B cell (primary cell): ENCODE results near the gene NOS1. TPM values are rescaled to one million over a fixed set of nuclear protein-coding genes. Genes with fewer than 3 reads are reported as not detected.

ENCODE experiments used
- ATAC-seq: fragments of 200-7000 bp; cut with Tn5 transposase; one replicate; pipeline ENCODE4 v1.10.0; 2021; ENCODE audit warnings: low read depth, mild to moderate bottlenecking, moderate number of reproducible peaks, moderate library complexity
- CTCF ChIA-PET: fragments of 350-600 bp; sonication (Branson Sonifier 250); formaldehyde crosslinking; loops from one replicate; lab custom pipeline; 2021; ENCODE audit warnings: antibody characterized with exemption, inconsistent platforms; lab: Charles Lee
- POLR2A ChIA-PET: fragments of 350-600 bp; sonication (Branson Sonifier 250); formaldehyde crosslinking; loops from one replicate; lab custom pipeline; 2021; ENCODE audit warnings: antibody characterized with exemption; lab: Charles Lee
- DNase-seq: peaks from one replicate; pipeline ENCODE4 v3.0.0; 2013
- H2AFZ ChIP-seq: 2 replicates; pipeline ENCODE4 v1.6.1; 2012; ENCODE audit warnings: mild to moderate bottlenecking, low read depth, low read length; ENCODE audit not compliant: insufficient read depth, poor library complexity, severe bottlenecking
- H3K27ac ChIP-seq, 2 donors: 1 replicate in 1 of 2; 2 replicates in 1 of 2; pipeline ENCODE4 v1.5.1; 2012 to 2013; ENCODE audit warnings: low read length in 2 of 2, mild to moderate bottlenecking in 2 of 2, moderate library complexity in 1 of 2
- H3K27me3 ChIP-seq, 4 experiments: fragments of 200-600 bp in 1 of 4; sonication (generic) in 1 of 4; replicated peaks in 1 of 4; 1 replicate in 2 of 4; 2 replicates in 2 of 4; pipeline versions ENCODE4 v1.6.1 to v1.7.0; 2013 to 2016; ENCODE audit warnings: low read length in 3 of 4, mild to moderate bottlenecking in 2 of 4, mixed read lengths in 1 of 4, moderate library complexity in 1 of 4; ENCODE audit not compliant: insufficient read depth in 4 of 4, control insufficient read depth in 3 of 4; ENCODE audit errors: control extremely low read depth in 1 of 4
- H3K36me3 ChIP-seq, 2 experiments: replicated peaks in 1 of 2; 1 replicate in 1 of 2; 2 replicates in 1 of 2; pipeline versions ENCODE4 v1.6.1 to v1.7.1; 2013; ENCODE audit warnings: low read length in 1 of 2; ENCODE audit not compliant: insufficient read depth in 2 of 2, control insufficient read depth in 1 of 2; ENCODE audit errors: control extremely low read depth in 1 of 2, extremely low read depth in 1 of 2
- H3K4me1 ChIP-seq, 2 donors: fragments of 200-600 bp in 1 of 2; sonication (generic) in 1 of 2; 1 replicate in 1 of 2; 2 replicates in 1 of 2; pipeline versions ENCODE4 v1.5.1 to v1.6.1; 2013 to 2017; ENCODE audit warnings: low read length in 2 of 2; ENCODE audit not compliant: control insufficient read depth in 2 of 2, insufficient read depth in 2 of 2
- H3K4me2 ChIP-seq: replicated peaks from 2 replicates; pipeline ENCODE3; 2012; ENCODE audit warnings: mild to moderate bottlenecking, low read depth, low read length; ENCODE audit not compliant: poor library complexity, severe bottlenecking
- H3K4me3 ChIP-seq, 5 experiments: fragments of 200-600 bp in 1 of 5; sonication (generic) in 1 of 5; 1 replicate in 3 of 5; 2 replicates in 2 of 5; pipeline versions ENCODE4 v1.5.1 to v1.7.0; 2011 to 2016; ENCODE audit warnings: low read length in 4 of 5, mild to moderate bottlenecking in 4 of 5, low read depth in 2 of 5, control low read depth in 1 of 5, moderate library complexity in 1 of 5; ENCODE audit not compliant: insufficient read depth in 1 of 5; ENCODE audit errors: control extremely low read depth in 1 of 5, extremely low read depth in 1 of 5
- H3K79me2 ChIP-seq: fragments of 200-600 bp; sonication (generic); one replicate; pipeline ENCODE4 v1.6.0; 2016; ENCODE audit warnings: low read length; ENCODE audit not compliant: control insufficient read depth, insufficient read depth
- H3K9ac ChIP-seq: fragments of 200-600 bp; sonication (generic); 2 replicates; pipeline ENCODE4 v1.6.1; 2017; ENCODE audit warnings: mild to moderate bottlenecking, low read length, moderate library complexity
- H3K9me3 ChIP-seq, 3 donors: one replicate each; pipeline versions ENCODE4 v1.6.1 to v1.7.1; 2013; ENCODE audit warnings: low read length in 2 of 3; ENCODE audit not compliant: control insufficient read depth in 2 of 3, insufficient read depth in 1 of 3; ENCODE audit errors: control extremely low read depth in 1 of 3
- H4K20me1 ChIP-seq: 2 replicates; pipeline ENCODE4 v1.6.0; 2012; ENCODE audit warnings: mild to moderate bottlenecking, low read length; ENCODE audit not compliant: insufficient read depth, control insufficient read depth, poor library complexity, severe bottlenecking
- H3K27ac Mint-ChIP-seq: one replicate; pipeline ENCODE4 v1.8.0; 2021; ENCODE audit warnings: mixed read lengths
- H3K27me3 Mint-ChIP-seq: one replicate; pipeline ENCODE4 v1.8.0; 2021; ENCODE audit warnings: mixed read lengths
- H3K4me1 Mint-ChIP-seq: one replicate; pipeline ENCODE4 v1.8.0; 2021; ENCODE audit warnings: mixed read lengths
- H3K4me3 Mint-ChIP-seq: one replicate; pipeline ENCODE4 v1.8.0; 2021; ENCODE audit warnings: mixed read lengths
- H3K9me3 Mint-ChIP-seq: one replicate; pipeline ENCODE4 v1.8.0; 2022; ENCODE audit warnings: mixed read lengths; ENCODE audit not compliant: insufficient read depth
- CTCF ChIP-seq: fragments of 200-600 bp; IDR thresholded peaks from one replicate; pipeline ENCODE4 v1.8.0; 2022; ENCODE audit warnings: antibody characterized with exemption, mild to moderate bottlenecking
- EZH2 ChIP-seq: IDR thresholded peaks from 2 replicates; pipeline ENCODE4 v1.6.1; 2012; ENCODE audit warnings: borderline replicate concordance, low read depth, mild to moderate bottlenecking, moderate library complexity, low read length; ENCODE audit not compliant: insufficient read depth, poor library complexity, severe bottlenecking
- WGBS: methylation state at CpG from one replicate; pipeline ENCODE4 v1.1.5; 2013; ENCODE audit warnings: missing lambda C conversion rate; ENCODE audit not compliant: insufficient coverage; 5-methylcytosine and 5-hydroxymethylcytosine counted together
- intact Hi-C: fragments of 100-400 bp; cut with micrococcal nuclease; formaldehyde crosslinking; loops from one replicate; pipeline ENCODE4 v1.10.0; 2022
- polyA plus RNA-seq: library from polyadenylated mRNA; depleted of rRNA; stranded (reverse); fragments of >200 nt; gene quantifications from 2 replicates; pipeline ENCODE4 v1.2.3, GENCODE V29; 2012
- total RNA-seq, 2 donors: library from RNA; stranded (reverse); fragments of 120-200 nt in 1 of 2; gene quantifications; 1 replicate in 1 of 2; 2 replicates in 1 of 2; pipeline versions ENCODE4 v1.2.3 to v1.2.4, GENCODE V29; 2013 to 2022

Gene NOS1
- total and polyA plus RNA-seq, 2 donors (not counting 1 experiment from before 2014, with no cell fraction given): not detected

GRCh38 chr12:117321572-117321971 is 39.9 kb downstream of the NOS1 start:
- Histone ChIP-seq H3K79me2 (no peaks in the 10 kb centered on the region), H3K36me3 (no peaks in the 10 kb centered on the region), H2AFZ (no peak overlapping the region), H3K4me2 (no peak overlapping the region), H3K4me1 (no peaks in the 10 kb centered on the region), H3K27ac (no peak overlapping the region), H3K4me3 (no peak overlapping the region), H3K9me3 (peaks cover 0 to 22% (median 0%) of the 10 kb centered on the region in 3 donors), H3K9ac (no peak overlapping the region), H4K20me1 (no peaks in the 10 kb centered on the region), H3K27me3 (peaks cover 0 to 4% (median 0%) of the 10 kb centered on the region in 4 experiments)
- ChIA-PET CTCF (no interaction called here), POLR2A (no interaction called here)
- TF ChIP-seq CTCF (no peak), EZH2 (no peak)
- WGBS: 75% methylated on average over 4 of the region's 4 CpGs
- Mint-ChIP-seq H3K4me3 (no peak overlapping the region), H3K4me1 (no peaks in the 10 kb centered on the region), H3K27ac (no peak overlapping the region), H3K9me3 (peaks cover 3% of the 10 kb centered on the region), H3K27me3 (peaks cover 8% of the 10 kb centered on the region)
- intact Hi-C loops: no loop called here
- ATAC-seq: no peak
- DNase-seq: no peak

- WGBS: 80% methylated on average over 6 of the region's 9 CpGs
- no peak overlapping the region for H3K4me3 Mint-ChIP-seq
- H3K4me1 Mint-ChIP-seq: no peaks in the 10 kb centered on the region
- Histone ChIP-seq H4K20me1 (no peaks in the 10 kb centered on the region), H3K4me1 (no peaks in the 10 kb centered on the region), H2AFZ (no peak overlapping the region), H3K9me3 (peaks cover 0 to 25% (median 0%) of the 10 kb centered on the region in 3 donors), H3K4me2 (no peak overlapping the region), H3K36me3 (no peaks in the 10 kb centered on the region), H3K9ac (no peak overlapping the region), H3K79me2 (no peaks in the 10 kb centered on the region), H3K27me3 (peaks cover 0 to 4% (median 0%) of the 10 kb centered on the region in 4 experiments), H3K4me3 (no peak overlapping the region), H3K27ac (no peak overlapping the region)
- H3K27ac Mint-ChIP-seq: no peak overlapping the region
- peaks cover 8% of the 10 kb centered on the region for H3K27me3 Mint-ChIP-seq
- peaks cover 6% of the 10 kb centered on the region for H3K9me3 Mint-ChIP-seq
- DNase-seq (no peak), ATAC-seq (no peak)
- CTCF ChIA-PET: no interaction called here
- TF ChIP-seq EZH2 (no peak), CTCF (no peak)
- intact Hi-C loops: no loop called here
- POLR2A ChIA-PET: no interaction called here
Observed at GRCh38 chr12:117318591-117318990, 42.8 kb downstream of the NOS1 start.
